B cell (primary cell): ENCODE measurements around the gene TTC24. TPM values are rescaled to one million over a fixed set of nuclear protein-coding genes. Genes with fewer than 3 reads are reported as not detected.
"Not testable (repeated sequence)": the region's sequence is repeated elsewhere in the genome, so short reads cannot be mapped to it uniquely, and the experiment has no call there.

Experiments
- ATAC-seq: fragments of 200-7000 bp; cut with Tn5 transposase; one replicate; pipeline ENCODE4 v1.10.0; 2021; ENCODE audit warnings: low read depth, mild to moderate bottlenecking, moderate number of reproducible peaks, moderate library complexity
- CTCF ChIA-PET: fragments of 350-600 bp; sonication (Branson Sonifier 250); formaldehyde crosslinking; loops from one replicate; lab custom pipeline; 2021; ENCODE audit warnings: antibody characterized with exemption, inconsistent platforms; lab: Charles Lee
- POLR2A ChIA-PET: fragments of 350-600 bp; sonication (Branson Sonifier 250); formaldehyde crosslinking; loops from one replicate; lab custom pipeline; 2021; ENCODE audit warnings: antibody characterized with exemption; lab: Charles Lee
- DNase-seq: peaks from one replicate; pipeline ENCODE4 v3.0.0; 2013
- H2AFZ ChIP-seq: 2 replicates; pipeline ENCODE4 v1.6.1; 2012; ENCODE audit warnings: mild to moderate bottlenecking, low read depth, low read length; ENCODE audit not compliant: insufficient read depth, poor library complexity, severe bottlenecking
- H3K27ac ChIP-seq, 2 donors: 1 replicate in 1 of 2; 2 replicates in 1 of 2; pipeline ENCODE4 v1.5.1; 2012 to 2013; ENCODE audit warnings: low read length in 2 of 2, mild to moderate bottlenecking in 2 of 2, moderate library complexity in 1 of 2
- H3K27me3 ChIP-seq, 4 experiments: fragments of 200-600 bp in 1 of 4; sonication (generic) in 1 of 4; replicated peaks in 1 of 4; 1 replicate in 2 of 4; 2 replicates in 2 of 4; pipeline versions ENCODE4 v1.6.1 to v1.7.0; 2013 to 2016; ENCODE audit warnings: low read length in 3 of 4, mild to moderate bottlenecking in 2 of 4, mixed read lengths in 1 of 4, moderate library complexity in 1 of 4; ENCODE audit not compliant: insufficient read depth in 4 of 4, control insufficient read depth in 3 of 4; ENCODE audit errors: control extremely low read depth in 1 of 4
- H3K36me3 ChIP-seq, 2 experiments: replicated peaks in 1 of 2; 1 replicate in 1 of 2; 2 replicates in 1 of 2; pipeline versions ENCODE4 v1.6.1 to v1.7.1; 2013; ENCODE audit warnings: low read length in 1 of 2; ENCODE audit not compliant: insufficient read depth in 2 of 2, control insufficient read depth in 1 of 2; ENCODE audit errors: control extremely low read depth in 1 of 2, extremely low read depth in 1 of 2
- H3K4me1 ChIP-seq, 2 donors: fragments of 200-600 bp in 1 of 2; sonication (generic) in 1 of 2; 1 replicate in 1 of 2; 2 replicates in 1 of 2; pipeline versions ENCODE4 v1.5.1 to v1.6.1; 2013 to 2017; ENCODE audit warnings: low read length in 2 of 2; ENCODE audit not compliant: control insufficient read depth in 2 of 2, insufficient read depth in 2 of 2
- H3K4me2 ChIP-seq: replicated peaks from 2 replicates; pipeline ENCODE3; 2012; ENCODE audit warnings: mild to moderate bottlenecking, low read depth, low read length; ENCODE audit not compliant: poor library complexity, severe bottlenecking
- H3K4me3 ChIP-seq, 5 experiments: fragments of 200-600 bp in 1 of 5; sonication (generic) in 1 of 5; 1 replicate in 3 of 5; 2 replicates in 2 of 5; pipeline versions ENCODE4 v1.5.1 to v1.7.0; 2011 to 2016; ENCODE audit warnings: low read length in 4 of 5, mild to moderate bottlenecking in 4 of 5, low read depth in 2 of 5, control low read depth in 1 of 5, moderate library complexity in 1 of 5; ENCODE audit not compliant: insufficient read depth in 1 of 5; ENCODE audit errors: control extremely low read depth in 1 of 5, extremely low read depth in 1 of 5
- H3K79me2 ChIP-seq: fragments of 200-600 bp; sonication (generic); one replicate; pipeline ENCODE4 v1.6.0; 2016; ENCODE audit warnings: low read length; ENCODE audit not compliant: control insufficient read depth, insufficient read depth
- H3K9ac ChIP-seq: fragments of 200-600 bp; sonication (generic); 2 replicates; pipeline ENCODE4 v1.6.1; 2017; ENCODE audit warnings: mild to moderate bottlenecking, low read length, moderate library complexity
- H3K9me3 ChIP-seq, 3 donors: one replicate each; pipeline versions ENCODE4 v1.6.1 to v1.7.1; 2013; ENCODE audit warnings: low read length in 2 of 3; ENCODE audit not compliant: control insufficient read depth in 2 of 3, insufficient read depth in 1 of 3; ENCODE audit errors: control extremely low read depth in 1 of 3
- H4K20me1 ChIP-seq: 2 replicates; pipeline ENCODE4 v1.6.0; 2012; ENCODE audit warnings: mild to moderate bottlenecking, low read length; ENCODE audit not compliant: insufficient read depth, control insufficient read depth, poor library complexity, severe bottlenecking
- H3K27ac Mint-ChIP-seq: one replicate; pipeline ENCODE4 v1.8.0; 2021; ENCODE audit warnings: mixed read lengths
- H3K27me3 Mint-ChIP-seq: one replicate; pipeline ENCODE4 v1.8.0; 2021; ENCODE audit warnings: mixed read lengths
- H3K4me1 Mint-ChIP-seq: one replicate; pipeline ENCODE4 v1.8.0; 2021; ENCODE audit warnings: mixed read lengths
- H3K4me3 Mint-ChIP-seq: one replicate; pipeline ENCODE4 v1.8.0; 2021; ENCODE audit warnings: mixed read lengths
- H3K9me3 Mint-ChIP-seq: one replicate; pipeline ENCODE4 v1.8.0; 2022; ENCODE audit warnings: mixed read lengths; ENCODE audit not compliant: insufficient read depth
- CTCF ChIP-seq: fragments of 200-600 bp; IDR thresholded peaks from one replicate; pipeline ENCODE4 v1.8.0; 2022; ENCODE audit warnings: antibody characterized with exemption, mild to moderate bottlenecking
- EZH2 ChIP-seq: IDR thresholded peaks from 2 replicates; pipeline ENCODE4 v1.6.1; 2012; ENCODE audit warnings: borderline replicate concordance, low read depth, mild to moderate bottlenecking, moderate library complexity, low read length; ENCODE audit not compliant: insufficient read depth, poor library complexity, severe bottlenecking
- WGBS: methylation state at CpG from one replicate; pipeline ENCODE4 v1.1.5; 2013; ENCODE audit warnings: missing lambda C conversion rate; ENCODE audit not compliant: insufficient coverage; 5-methylcytosine and 5-hydroxymethylcytosine counted together
- intact Hi-C: fragments of 100-400 bp; cut with micrococcal nuclease; formaldehyde crosslinking; loops from one replicate; pipeline ENCODE4 v1.10.0; 2022
- polyA plus RNA-seq: library from polyadenylated mRNA; depleted of rRNA; stranded (reverse); fragments of >200 nt; gene quantifications from 2 replicates; pipeline ENCODE4 v1.2.3, GENCODE V29; 2012
- total RNA-seq, 2 donors: library from RNA; stranded (reverse); fragments of 120-200 nt in 1 of 2; gene quantifications; 1 replicate in 1 of 2; 2 replicates in 1 of 2; pipeline versions ENCODE4 v1.2.3 to v1.2.4, GENCODE V29; 2013 to 2022

The TTC24 gene
- total and polyA plus RNA-seq, 2 donors (not counting 1 experiment from before 2014, with no cell fraction given): 24.3 to 29.8 TPM

- no peak overlapping the region for H2AFZ ChIP-seq
- TF ChIP-seq CTCF: peak; percentile 71
- no peak for TF ChIP-seq EZH2
- peaks cover 22 to 26% of the 10 kb centered on the region in 2 donors for H3K4me1 ChIP-seq
- H3K9ac ChIP-seq: no peak overlapping the region
- no peaks in the 10 kb centered on the region for H3K36me3 ChIP-seq
- 42% methylated on average over 2 of the region's 2 CpGs for WGBS
- POLR2A ChIA-PET: interaction anchor here (0.5 to 0.7 kb wide), 3 partner anchors 27 to 173 kb away, joined by 4 to 8 read pairs (median 7); no protein-coding TSS in a partner anchor
- no peak overlapping the region for H3K4me2 ChIP-seq
- ATAC-seq (no peak), DNase-seq (peak; percentile 68)
- Mint-ChIP-seq H3K4me1 (peaks cover 15% of the 10 kb centered on the region), H3K27me3 (peaks cover 53% of the 10 kb centered on the region), H3K9me3 (no peaks in the 10 kb centered on the region), H3K27ac (peak overlapping the region; percentile 37), H3K4me3 (no peak overlapping the region)
- peaks cover 2 to 62% (median 31%) of the 10 kb centered on the region in 4 experiments for H3K27me3 ChIP-seq
- H3K4me3 ChIP-seq: no peak overlapping the region
- H3K27ac ChIP-seq: no peak overlapping the region
- CTCF ChIA-PET: interaction anchor here (0.5 to 12.9 kb wide), 28 partner anchors 9 to 788 kb away, joined by 3 to 173 read pairs (median 4); partner anchors contain the start of genes BCAN, CRABP2, MEF2D and NAXE
- peaks cover 0 to 6% (median 4%) of the 10 kb centered on the region in 3 donors for H3K9me3 ChIP-seq
- no peaks in the 10 kb centered on the region for H3K79me2 ChIP-seq
- intact Hi-C loops: loop anchor here (2.0 kb wide), 1 partner anchor 97 kb away; no protein-coding TSS in a partner anchor
- no peaks in the 10 kb centered on the region for H4K20me1 ChIP-seq
These were observed 47.9 kb downstream of the TTC24 start for GRCh38 chr1:156627313-156627880.

GRCh38 chr1:156629823-156630449 is 50.4 kb downstream of the TTC24 start:
- DNase-seq: no peak
- Histone ChIP-seq H3K27ac (no peak overlapping the region), H3K36me3 (no peaks in the 10 kb centered on the region), H3K4me2 (no peak overlapping the region), H3K4me1 (peaks cover 12 to 14% of the 10 kb centered on the region in 2 donors), H3K4me3 (no peak overlapping the region), H3K27me3 (peaks cover 2 to 48% (median 27%) of the 10 kb centered on the region in 4 experiments), H2AFZ (no peak overlapping the region), H3K9ac (no peak overlapping the region), H3K9me3 (peaks cover 0 to 4% (median 0%) of the 10 kb centered on the region in 3 donors), H3K79me2 (no peaks in the 10 kb centered on the region), H4K20me1 (no peaks in the 10 kb centered on the region)
- Mint-ChIP-seq H3K27ac (no peak overlapping the region), H3K4me1 (peaks cover 9% of the 10 kb centered on the region), H3K4me3 (no peak overlapping the region), H3K9me3 (no peaks in the 10 kb centered on the region), H3K27me3 (peaks cover 59% of the 10 kb centered on the region)
- intact Hi-C loops: no loop called here
- no peak for ATAC-seq
- ChIA-PET POLR2A (no interaction called here), CTCF (interaction anchor here (0.7 to 12.9 kb wide), 3 partner anchors 10 to 260 kb away, joined by 4 to 173 read pairs (median 6); partner anchors contain the start of gene HAPLN2)
- no peak for TF ChIP-seq EZH2
- 66% methylated on average over 4 of the region's 8 CpGs for WGBS

- CTCF ChIA-PET: interaction anchor here (0.7 to 12.9 kb wide), 3 partner anchors 11 to 206 kb away, joined by 3 to 173 read pairs (median 6); partner anchors contain the start of gene HAPLN2
- ATAC-seq, DNase-seq, H3K4me2 ChIP-seq, POLR2A ChIA-PET, H3K4me1 ChIP-seq, H3K27ac ChIP-seq, H3K4me3 ChIP-seq, H3K9ac ChIP-seq, H2AFZ ChIP-seq, intact Hi-C loops, H3K9me3 ChIP-seq, H3K36me3 ChIP-seq, H3K4me1 Mint-ChIP-seq, H4K20me1 ChIP-seq, H3K27ac Mint-ChIP-seq, H3K9me3 Mint-ChIP-seq, H3K79me2 ChIP-seq, H3K4me3 Mint-ChIP-seq: not testable (repeated sequence)
- peaks cover 60% of the 10 kb centered on the region for H3K27me3 Mint-ChIP-seq
- H3K27me3 ChIP-seq: peaks cover under 1 to 39% (median 17%) of the 10 kb centered on the region in 4 experiments
- 33% methylated on average over 2 of the region's 9 CpGs for WGBS
These were observed 51.6 kb downstream of the TTC24 start for GRCh38 chr1:156631152-156631551.
